ENCODE data around the gene FBXO9. TPM values are rescaled to one million over a fixed set of nuclear protein-coding genes. Genes with fewer than 3 reads are reported as not detected.

FBXO9 gene
- total RNA-seq, 1 experiment from 2014 or later, result 63.6 TPM

- intact Hi-C loops (cut with micrococcal nuclease), result no loop called here
- TF ChIP-seq, protein P1, sequence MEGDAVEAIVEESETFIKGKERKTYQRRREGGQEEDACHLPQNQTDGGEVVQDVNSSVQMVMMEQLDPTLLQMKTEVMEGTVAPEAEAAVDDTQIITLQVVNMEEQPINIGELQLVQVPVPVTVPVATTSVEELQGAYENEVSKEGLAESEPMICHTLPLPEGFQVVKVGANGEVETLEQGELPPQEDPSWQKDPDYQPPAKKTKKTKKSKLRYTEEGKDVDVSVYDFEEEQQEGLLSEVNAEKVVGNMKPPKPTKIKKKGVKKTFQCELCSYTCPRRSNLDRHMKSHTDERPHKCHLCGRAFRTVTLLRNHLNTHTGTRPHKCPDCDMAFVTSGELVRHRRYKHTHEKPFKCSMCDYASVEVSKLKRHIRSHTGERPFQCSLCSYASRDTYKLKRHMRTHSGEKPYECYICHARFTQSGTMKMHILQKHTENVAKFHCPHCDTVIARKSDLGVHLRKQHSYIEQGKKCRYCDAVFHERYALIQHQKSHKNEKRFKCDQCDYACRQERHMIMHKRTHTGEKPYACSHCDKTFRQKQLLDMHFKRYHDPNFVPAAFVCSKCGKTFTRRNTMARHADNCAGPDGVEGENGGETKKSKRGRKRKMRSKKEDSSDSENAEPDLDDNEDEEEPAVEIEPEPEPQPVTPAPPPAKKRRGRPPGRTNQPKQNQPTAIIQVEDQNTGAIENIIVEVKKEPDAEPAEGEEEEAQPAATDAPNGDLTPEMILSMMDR (IDR thresholded peaks at IDR 0.05; ENCODE audit: unreplicated experiment), result no peak
- H3K36me3 Mint-ChIP-seq (ENCODE audit: insufficient read depth, unreplicated experiment), result peaks cover 29% of the 10 kb centered on the region
- no peaks in the 10 kb centered on the region for H3K4me1 Mint-ChIP-seq (ENCODE audit: insufficient read depth, unreplicated experiment)
- no peak for DNase-seq (ENCODE audit: unreplicated experiment)
- H3K27ac Mint-ChIP-seq (ENCODE audit: low read depth, unreplicated experiment), result no peak overlapping the region
- CTCF ChIA-PET, result no interaction called here
- H3K27me3 Mint-ChIP-seq (ENCODE audit: insufficient read depth, unreplicated experiment), result no peaks in the 10 kb centered on the region
- BruUV-seq (replicated peaks), result no TSS peak
- POLR2A ChIA-PET, result no interaction called here
- no peak overlapping the region for H3K4me3 Mint-ChIP-seq (ENCODE audit: unreplicated experiment)
- H3K9me3 Mint-ChIP-seq (ENCODE audit: unreplicated experiment), result no peaks in the 10 kb centered on the region
Measured at GRCh38 chr6:53032849-53033248, 32.4 kb upstream of the FBXO9 start.

DNA sequence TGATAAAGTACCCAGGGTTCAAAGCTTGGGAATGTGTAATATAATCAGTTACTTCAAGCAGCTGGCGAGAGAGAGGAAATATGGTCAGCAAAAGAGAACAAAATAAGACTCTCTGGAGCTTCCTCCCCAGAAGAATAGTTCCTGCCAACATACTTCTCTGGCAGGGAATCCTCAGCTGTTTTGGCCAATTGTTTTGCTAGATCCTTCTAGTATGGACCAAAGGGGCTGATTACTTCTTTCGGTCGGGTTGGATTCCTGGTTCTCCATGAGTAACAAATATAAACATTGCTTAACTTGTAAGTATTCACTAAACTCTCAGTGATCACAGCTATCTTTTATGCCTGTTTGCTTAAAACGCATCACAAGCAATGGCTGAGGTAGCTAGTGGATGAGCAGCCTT is 31.4 kb upstream of the FBXO9 start:
- intact Hi-C loops (cut with micrococcal nuclease), result no loop called here
- Mint-ChIP-seq H3K36me3 (ENCODE audit: insufficient read depth, unreplicated experiment) (peaks cover 21% of the 10 kb centered on the region), H3K27ac (ENCODE audit: low read depth, unreplicated experiment) (no peak overlapping the region), H3K4me3 (ENCODE audit: unreplicated experiment) (no peak overlapping the region), H3K4me1 (ENCODE audit: insufficient read depth, unreplicated experiment) (no peaks in the 10 kb centered on the region), H3K9me3 (ENCODE audit: unreplicated experiment) (no peaks in the 10 kb centered on the region), H3K27me3 (ENCODE audit: insufficient read depth, unreplicated experiment) (no peaks in the 10 kb centered on the region)
- BruUV-seq (replicated peaks), result no TSS peak
- DNase-seq (ENCODE audit: unreplicated experiment), result no peak
- POLR2A ChIA-PET, result no interaction called here
- TF ChIP-seq, protein P1 (IDR thresholded peaks at IDR 0.05; ENCODE audit: unreplicated experiment), result no peak
- CTCF ChIA-PET, result interaction anchor here (0.5 kb wide), 1 partner anchor 38 kb away, joined by 3 read pairs; no protein-coding TSS in a partner anchor

- Mint-ChIP-seq H3K27ac (ENCODE audit: low read depth, unreplicated experiment) (no peak overlapping the region), H3K36me3 (ENCODE audit: insufficient read depth, unreplicated experiment) (peaks cover 22% of the 10 kb centered on the region), H3K27me3 (ENCODE audit: insufficient read depth, unreplicated experiment) (no peaks in the 10 kb centered on the region), H3K4me3 (ENCODE audit: unreplicated experiment) (no peak overlapping the region), H3K9me3 (ENCODE audit: unreplicated experiment) (no peaks in the 10 kb centered on the region), H3K4me1 (ENCODE audit: insufficient read depth, unreplicated experiment) (no peaks in the 10 kb centered on the region)
- no peak for DNase-seq (ENCODE audit: unreplicated experiment)
- BruUV-seq (replicated peaks), result no TSS peak
- ChIA-PET POLR2A (no interaction called here), CTCF (interaction anchor here (0.7 kb wide), 1 partner anchor 23 kb away, joined by 3 read pairs; no protein-coding TSS in a partner anchor)
- TF ChIP-seq, protein P1 (IDR thresholded peaks at IDR 0.05; ENCODE audit: unreplicated experiment), result no peak
- intact Hi-C loops (cut with micrococcal nuclease), result no loop called here
Measured at GRCh38 chr6:53035549-53036213, 29.5 kb upstream of the FBXO9 start.

DNA sequence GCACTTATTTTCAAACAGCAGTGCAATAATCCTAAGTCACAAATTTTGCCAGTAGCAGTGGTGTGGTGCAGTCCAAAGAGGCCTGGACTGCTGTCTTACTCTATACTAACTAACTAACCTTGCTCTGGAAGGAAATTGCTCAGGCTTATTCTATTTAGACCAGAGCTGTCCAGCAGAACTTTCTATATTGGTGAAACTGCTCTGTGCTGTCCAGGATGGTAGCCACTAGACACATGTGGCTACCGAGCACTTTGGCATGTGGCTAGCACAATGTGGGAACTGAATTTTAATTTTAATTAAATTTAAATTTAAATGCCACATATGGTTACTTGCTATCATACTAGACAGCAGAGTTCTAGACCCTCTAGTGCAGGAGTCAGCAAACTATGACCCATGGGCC is 27.1 kb upstream of the FBXO9 start:
- intact Hi-C loops (cut with micrococcal nuclease), result no loop called here
- no TSS peak for BruUV-seq (replicated peaks)
- DNase-seq (ENCODE audit: unreplicated experiment), result no peak
- ChIA-PET POLR2A (no interaction called here), CTCF (no interaction called here)
- peaks cover 15% of the 10 kb centered on the region for H3K4me1 Mint-ChIP-seq (ENCODE audit: insufficient read depth, unreplicated experiment)
- peaks cover 7% of the 10 kb centered on the region for H3K36me3 Mint-ChIP-seq (ENCODE audit: insufficient read depth, unreplicated experiment)
- no peak overlapping the region for H3K27ac Mint-ChIP-seq (ENCODE audit: low read depth, unreplicated experiment)
- H3K27me3 Mint-ChIP-seq (ENCODE audit: insufficient read depth, unreplicated experiment), result no peaks in the 10 kb centered on the region
- TF ChIP-seq, protein P1 (IDR thresholded peaks at IDR 0.05; ENCODE audit: unreplicated experiment), result no peak
- H3K4me3 Mint-ChIP-seq (ENCODE audit: unreplicated experiment), result no peak overlapping the region
- no peaks in the 10 kb centered on the region for H3K9me3 Mint-ChIP-seq (ENCODE audit: unreplicated experiment)

Data from MCF 10A (cell line).